Measurements from ENCODE around the gene BGLAP. TPM values are rescaled to one million over a fixed set of nuclear protein-coding genes. Genes with fewer than 3 reads are reported as not detected.

BGLAP gene
- total RNA-seq, 1 experiment from 2014 or later, result 0.67 TPM

- in situ Hi-C loops (cut with HindIII; ENCODE audit: low pct_unique_long_range_greater_than_20kb, low sequenced_read_pairs), result no loop called here
- CTCF ChIA-PET, result no interaction called here
Measured at GRCh38 chr1:156238248-156238647, 3.7 kb upstream of the BGLAP start.

GRCh38 chr1:156241311-156241811 lies 623 bp upstream of the BGLAP start:
- POLR2A ChIA-PET, result no interaction called here
- no TSS peak for BruUV-seq (replicated peaks)
- Histone ChIP-seq H3K27ac (ENCODE audit: low read length) (no peak overlapping the region), H3K4me3 (ENCODE audit: low read depth in 2 of 2, low read length in 2 of 2) (no peak overlapping the region), H3K4me1 (ENCODE audit: control insufficient read depth, insufficient read depth, low read length) (peaks cover 2% of the 10 kb centered on the region), H3K36me3 (ENCODE audit: control insufficient read depth, insufficient read depth, low read length) (no peaks in the 10 kb centered on the region), H3K9me3 (ENCODE audit: control insufficient read depth, insufficient read depth, low read depth, low read length) (no peaks in the 10 kb centered on the region), H3K27me3 (ENCODE audit: control insufficient read depth, insufficient read depth, low read length) (no peaks in the 10 kb centered on the region)
- CTCF ChIA-PET, result no interaction called here
- TF ChIP-seq REST (IDR thresholded peaks at IDR 0.05; ENCODE audit: insufficient read depth in 1 of 2, low read depth in 2 of 2, low read length in 1 of 2) (no peak), TCF7L2 (IDR thresholded peaks at IDR 0.05; ENCODE audit: low read depth, low read length) (no peak), SIN3A (IDR thresholded peaks at IDR 0.05; ENCODE audit: borderline replicate concordance, insufficient read depth, low read depth, low read length) (no peak), POLR2AphosphoS5 (IDR thresholded peaks at IDR 0.05; ENCODE audit: low read depth, low read length) (no peak)
- TF ChIP-seq, protein P1, sequence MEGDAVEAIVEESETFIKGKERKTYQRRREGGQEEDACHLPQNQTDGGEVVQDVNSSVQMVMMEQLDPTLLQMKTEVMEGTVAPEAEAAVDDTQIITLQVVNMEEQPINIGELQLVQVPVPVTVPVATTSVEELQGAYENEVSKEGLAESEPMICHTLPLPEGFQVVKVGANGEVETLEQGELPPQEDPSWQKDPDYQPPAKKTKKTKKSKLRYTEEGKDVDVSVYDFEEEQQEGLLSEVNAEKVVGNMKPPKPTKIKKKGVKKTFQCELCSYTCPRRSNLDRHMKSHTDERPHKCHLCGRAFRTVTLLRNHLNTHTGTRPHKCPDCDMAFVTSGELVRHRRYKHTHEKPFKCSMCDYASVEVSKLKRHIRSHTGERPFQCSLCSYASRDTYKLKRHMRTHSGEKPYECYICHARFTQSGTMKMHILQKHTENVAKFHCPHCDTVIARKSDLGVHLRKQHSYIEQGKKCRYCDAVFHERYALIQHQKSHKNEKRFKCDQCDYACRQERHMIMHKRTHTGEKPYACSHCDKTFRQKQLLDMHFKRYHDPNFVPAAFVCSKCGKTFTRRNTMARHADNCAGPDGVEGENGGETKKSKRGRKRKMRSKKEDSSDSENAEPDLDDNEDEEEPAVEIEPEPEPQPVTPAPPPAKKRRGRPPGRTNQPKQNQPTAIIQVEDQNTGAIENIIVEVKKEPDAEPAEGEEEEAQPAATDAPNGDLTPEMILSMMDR (IDR thresholded peaks at IDR 0.05), result no peak
- DNase-seq (ENCODE audit: low read depth, low spot score), result no peak
- in situ Hi-C loops (cut with HindIII; ENCODE audit: low pct_unique_long_range_greater_than_20kb, low sequenced_read_pairs), result no loop called here
- intact Hi-C loops (cut with micrococcal nuclease; ENCODE audit: unreplicated experiment), result no loop called here
- ATAC-seq, result no peak

More at GRCh38 chr1:156238248-156238647, 3.7 kb upstream of the BGLAP start:
- ATAC-seq (no peak), DNase-seq (ENCODE audit: low read depth, low spot score) (no peak)
- intact Hi-C loops (cut with micrococcal nuclease; ENCODE audit: unreplicated experiment), result no loop called here
- Histone ChIP-seq H3K36me3 (ENCODE audit: control insufficient read depth, insufficient read depth, low read length) (no peaks in the 10 kb centered on the region), H3K27ac (ENCODE audit: low read length) (no peak overlapping the region), H3K4me1 (ENCODE audit: control insufficient read depth, insufficient read depth, low read length) (no peaks in the 10 kb centered on the region), H3K9me3 (ENCODE audit: control insufficient read depth, insufficient read depth, low read depth, low read length) (no peaks in the 10 kb centered on the region), H3K27me3 (ENCODE audit: control insufficient read depth, insufficient read depth, low read length) (no peaks in the 10 kb centered on the region), H3K4me3 (ENCODE audit: low read depth in 2 of 2, low read length in 2 of 2) (no peak overlapping the region)
- POLR2A ChIA-PET, result no interaction called here
- no TSS peak for BruUV-seq (replicated peaks)
- TF ChIP-seq SIN3A (IDR thresholded peaks at IDR 0.05; ENCODE audit: borderline replicate concordance, insufficient read depth, low read depth, low read length) (no peak), TCF7L2 (IDR thresholded peaks at IDR 0.05; ENCODE audit: low read depth, low read length) (no peak), REST (IDR thresholded peaks at IDR 0.05; ENCODE audit: insufficient read depth in 1 of 2, low read depth in 2 of 2, low read length in 1 of 2) (no peak), POLR2AphosphoS5 (IDR thresholded peaks at IDR 0.05; ENCODE audit: low read depth, low read length) (no peak)
- TF ChIP-seq, protein P1 (IDR thresholded peaks at IDR 0.05), result no peak

Data from Panc1 (cell line).